Fibroblast of lung (primary cell): ENCODE data around the gene ROBO3. TPM values are rescaled to one million over a fixed set of nuclear protein-coding genes. Genes with fewer than 3 reads are reported as not detected.

ENCODE experiments used
- DNase-seq, 2 donors: peaks; one replicate each; pipeline versions ENCODE4 v3.0.0 to v3.0.0-alpha.2; 2010; ENCODE audit warnings: low read depth in 2 of 2
- H2AFZ ChIP-seq: 2 replicates; pipeline ENCODE4 v1.5.1; 2012; ENCODE audit warnings: low read length, control low read depth, inconsistent platforms
- H3K27ac ChIP-seq: 2 replicates; pipeline ENCODE4 v1.5.1; 2011; ENCODE audit warnings: low read length, control low read depth; ENCODE audit not compliant: insufficient read depth
- H3K27me3 ChIP-seq: 2 replicates; pipeline ENCODE4 v1.5.1; 2011; ENCODE audit warnings: mild to moderate bottlenecking, low read length; ENCODE audit not compliant: control insufficient read depth, insufficient read depth
- H3K36me3 ChIP-seq: 2 replicates; pipeline ENCODE4 v1.5.1; 2011; ENCODE audit warnings: low read length; ENCODE audit not compliant: control insufficient read depth, insufficient read depth
- H3K4me1 ChIP-seq: 2 replicates; pipeline ENCODE4 v1.5.1; 2011; ENCODE audit warnings: low read length; ENCODE audit not compliant: control insufficient read depth, insufficient read depth; ENCODE audit errors: extremely low read depth
- H3K4me2 ChIP-seq: 2 replicates; pipeline ENCODE4 v1.5.1; 2011; ENCODE audit warnings: low read length, control low read depth; ENCODE audit not compliant: insufficient read depth; ENCODE audit errors: extremely low read depth
- H3K4me3 ChIP-seq, 4 experiments: fragments of 200-600 bp in 1 of 4; sonication (generic) in 1 of 4; replicated peaks in 1 of 4; 2 replicates each; pipeline ENCODE4 v1.5.1; 2011 to 2016; ENCODE audit warnings: low read length in 4 of 4, low read depth in 3 of 4, mild to moderate bottlenecking in 3 of 4, control low read depth in 2 of 4, inconsistent platforms in 1 of 4, mixed read lengths in 1 of 4; ENCODE audit not compliant: insufficient read depth in 1 of 4; ENCODE audit errors: control extremely low read depth in 1 of 4
- H3K79me2 ChIP-seq: 2 replicates; pipeline ENCODE4 v1.5.1; 2012; ENCODE audit warnings: mild to moderate bottlenecking, low read length, inconsistent platforms; ENCODE audit not compliant: control insufficient read depth, insufficient read depth
- H3K9ac ChIP-seq: 2 replicates; pipeline ENCODE4 v1.5.1; 2011; ENCODE audit warnings: mild to moderate bottlenecking, low read length, control low read depth; ENCODE audit not compliant: insufficient read depth
- H3K9me3 ChIP-seq: 2 replicates; pipeline ENCODE4 v1.5.1; 2012; ENCODE audit warnings: low read depth, low read length; ENCODE audit not compliant: control insufficient read depth, insufficient read depth
- H4K20me1 ChIP-seq: 2 replicates; pipeline ENCODE4 v1.5.1; 2011; ENCODE audit warnings: low read length; ENCODE audit not compliant: control insufficient read depth, insufficient read depth; ENCODE audit errors: extremely low read depth
- EZH2 ChIP-seq: IDR thresholded peaks from 2 replicates; pipeline ENCODE4 v1.5.1; 2012; ENCODE audit warnings: low read length, control low read depth, mild to moderate bottlenecking; ENCODE audit errors: missing control alignments
- polyA plus RNA-seq, 2 donors: library from polyadenylated mRNA; depleted of rRNA in 1 of 2; stranded (reverse) in 1 of 2; unstranded in 1 of 2; fragments of >200 nt; gene quantifications; 2 replicates each; pipeline ENCODE4 v1.2.1, GENCODE V29; 2011 to 2012; ENCODE audit warnings: missing spikeins in 1 of 2
- total RNA-seq: library from RNA; depleted of rRNA; stranded (reverse); fragments of >200 nt; gene quantifications from 2 replicates; pipeline ENCODE4 v1.2.1, GENCODE V29; 2014
- TF ChIP-seq, protein P1 (sequence below), 2 donors: IDR thresholded peaks in 1 of 2; conservative IDR thresholded peaks in 1 of 2; 1 replicate in 1 of 2; 2 replicates in 1 of 2; pipeline ENCODE4 v1.5.1; 2011 to 2012; ENCODE audit warnings: low read length in 2 of 2, control low read depth in 1 of 2, inconsistent platforms in 1 of 2, low read depth in 1 of 2, mild to moderate bottlenecking in 1 of 2

The ROBO3 gene
- total and polyA plus RNA-seq, 2 donors (not counting 1 experiment from before 2014, with no cell fraction given) = 7.2 to 25.4 TPM

DNA sequence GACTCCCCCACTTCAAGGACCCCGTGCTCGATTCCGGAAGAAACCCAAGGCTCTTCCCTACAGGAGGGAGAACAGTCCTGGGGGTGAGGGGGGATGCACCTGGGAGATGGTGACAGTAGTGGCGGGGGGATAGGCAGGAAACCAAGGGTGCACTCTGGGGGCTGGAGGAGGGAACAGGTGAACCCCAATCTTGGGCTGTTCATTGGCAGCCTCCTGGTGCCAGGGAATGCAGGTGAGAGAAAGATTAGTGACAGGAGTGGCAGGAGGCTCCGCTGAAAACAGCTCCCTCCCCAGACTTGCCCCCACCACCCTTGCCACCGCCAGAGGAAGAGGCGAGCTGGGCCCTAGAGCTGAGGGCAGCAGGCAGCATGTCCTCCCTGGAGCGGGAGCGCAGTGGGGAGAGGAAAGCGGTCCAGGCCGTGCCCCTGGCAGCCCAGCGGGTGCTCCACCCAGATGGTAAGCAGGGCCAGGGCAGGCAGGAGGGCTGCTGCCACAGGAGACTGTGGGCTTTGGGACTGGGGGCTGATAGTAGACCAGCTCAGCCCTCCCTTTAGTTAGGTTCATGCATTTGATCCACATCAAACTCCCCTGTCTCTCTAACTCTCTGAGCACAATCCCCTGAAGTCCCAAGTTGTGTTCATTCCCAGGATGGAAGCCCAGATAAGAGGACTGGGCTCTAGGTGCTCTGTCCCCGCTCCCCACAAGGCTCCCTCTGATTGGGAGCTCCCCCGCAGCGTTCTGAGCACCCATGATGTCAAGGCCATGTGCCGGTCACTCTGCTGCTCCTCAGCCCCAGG lies 14.5 kb downstream of the ROBO3 start:
- Histone ChIP-seq H3K27ac (no peak overlapping the region), H3K4me2 (no peak overlapping the region), H3K9me3 (no peaks in the 10 kb centered on the region), H3K4me1 (peaks cover 6% of the 10 kb centered on the region), H3K9ac (no peak overlapping the region), H3K79me2 (no peaks in the 10 kb centered on the region), H3K36me3 (no peaks in the 10 kb centered on the region), H3K4me3 (no peak overlapping the region), H3K27me3 (no peaks in the 10 kb centered on the region), H2AFZ (no peak overlapping the region), H4K20me1 (no peaks in the 10 kb centered on the region)
- DNase-seq = no peak
- no peak for TF ChIP-seq EZH2
- TF ChIP-seq, protein P1, sequence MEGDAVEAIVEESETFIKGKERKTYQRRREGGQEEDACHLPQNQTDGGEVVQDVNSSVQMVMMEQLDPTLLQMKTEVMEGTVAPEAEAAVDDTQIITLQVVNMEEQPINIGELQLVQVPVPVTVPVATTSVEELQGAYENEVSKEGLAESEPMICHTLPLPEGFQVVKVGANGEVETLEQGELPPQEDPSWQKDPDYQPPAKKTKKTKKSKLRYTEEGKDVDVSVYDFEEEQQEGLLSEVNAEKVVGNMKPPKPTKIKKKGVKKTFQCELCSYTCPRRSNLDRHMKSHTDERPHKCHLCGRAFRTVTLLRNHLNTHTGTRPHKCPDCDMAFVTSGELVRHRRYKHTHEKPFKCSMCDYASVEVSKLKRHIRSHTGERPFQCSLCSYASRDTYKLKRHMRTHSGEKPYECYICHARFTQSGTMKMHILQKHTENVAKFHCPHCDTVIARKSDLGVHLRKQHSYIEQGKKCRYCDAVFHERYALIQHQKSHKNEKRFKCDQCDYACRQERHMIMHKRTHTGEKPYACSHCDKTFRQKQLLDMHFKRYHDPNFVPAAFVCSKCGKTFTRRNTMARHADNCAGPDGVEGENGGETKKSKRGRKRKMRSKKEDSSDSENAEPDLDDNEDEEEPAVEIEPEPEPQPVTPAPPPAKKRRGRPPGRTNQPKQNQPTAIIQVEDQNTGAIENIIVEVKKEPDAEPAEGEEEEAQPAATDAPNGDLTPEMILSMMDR (conservative IDR thresholded peaks at IDR 0.05 in 1 of 2, IDR thresholded peaks at IDR 0.05 in 1 of 2; ENCODE audit: low read depth in 1 of 2, low read length in 2 of 2) = no peak

DNA sequence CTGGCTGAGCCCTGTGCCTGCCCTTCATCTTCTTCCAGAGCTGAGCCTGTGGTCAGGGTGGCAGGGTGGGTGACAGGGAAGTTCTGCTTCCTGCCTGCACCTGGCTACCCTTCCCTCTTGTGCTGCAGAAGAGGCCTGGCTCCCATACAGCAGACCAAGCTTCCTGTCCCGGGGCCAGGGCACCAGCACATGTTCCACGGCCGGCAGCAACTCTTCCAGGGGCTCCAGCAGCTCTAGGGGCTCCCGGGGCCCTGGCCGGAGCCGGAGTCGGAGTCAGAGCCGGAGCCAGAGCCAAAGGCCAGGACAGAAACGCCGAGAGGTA lies 15.0 kb downstream of the ROBO3 start:
- no peak overlapping the region for H3K9ac ChIP-seq
- H4K20me1 ChIP-seq = no peaks in the 10 kb centered on the region
- no peaks in the 10 kb centered on the region for H3K36me3 ChIP-seq
- TF ChIP-seq, protein P1 (conservative IDR thresholded peaks at IDR 0.05 in 1 of 2, IDR thresholded peaks at IDR 0.05 in 1 of 2; ENCODE audit: low read depth in 1 of 2, low read length in 2 of 2) = no peak
- TF ChIP-seq EZH2 = no peak
- no peak overlapping the region for H3K4me2 ChIP-seq
- no peak overlapping the region for H3K4me3 ChIP-seq
- H3K4me1 ChIP-seq = peaks cover 6% of the 10 kb centered on the region
- H3K79me2 ChIP-seq = no peaks in the 10 kb centered on the region
- no peak overlapping the region for H2AFZ ChIP-seq
- H3K27ac ChIP-seq = no peak overlapping the region
- H3K9me3 ChIP-seq = no peaks in the 10 kb centered on the region
- H3K27me3 ChIP-seq = no peaks in the 10 kb centered on the region
- DNase-seq = no peak

GRCh38 chr11:124880958-124881357 lies 15.7 kb downstream of the ROBO3 start:
- peaks cover 6% of the 10 kb centered on the region for H3K4me1 ChIP-seq
- no peak overlapping the region for H3K4me2 ChIP-seq
- H3K9ac ChIP-seq = no peak overlapping the region
- no peak for DNase-seq
- H3K36me3 ChIP-seq = no peaks in the 10 kb centered on the region
- H3K79me2 ChIP-seq = no peaks in the 10 kb centered on the region
- no peaks in the 10 kb centered on the region for H4K20me1 ChIP-seq
- no peaks in the 10 kb centered on the region for H3K9me3 ChIP-seq
- H3K4me3 ChIP-seq = no peak overlapping the region
- no peak overlapping the region for H3K27ac ChIP-seq
- no peak overlapping the region for H2AFZ ChIP-seq
- no peaks in the 10 kb centered on the region for H3K27me3 ChIP-seq
- TF ChIP-seq, protein P1 (conservative IDR thresholded peaks at IDR 0.05 in 1 of 2, IDR thresholded peaks at IDR 0.05 in 1 of 2; ENCODE audit: low read depth in 1 of 2, low read length in 2 of 2) = no peak
